ENCODE results near the gene FGFR3.

FGFR3 gene

DNA sequence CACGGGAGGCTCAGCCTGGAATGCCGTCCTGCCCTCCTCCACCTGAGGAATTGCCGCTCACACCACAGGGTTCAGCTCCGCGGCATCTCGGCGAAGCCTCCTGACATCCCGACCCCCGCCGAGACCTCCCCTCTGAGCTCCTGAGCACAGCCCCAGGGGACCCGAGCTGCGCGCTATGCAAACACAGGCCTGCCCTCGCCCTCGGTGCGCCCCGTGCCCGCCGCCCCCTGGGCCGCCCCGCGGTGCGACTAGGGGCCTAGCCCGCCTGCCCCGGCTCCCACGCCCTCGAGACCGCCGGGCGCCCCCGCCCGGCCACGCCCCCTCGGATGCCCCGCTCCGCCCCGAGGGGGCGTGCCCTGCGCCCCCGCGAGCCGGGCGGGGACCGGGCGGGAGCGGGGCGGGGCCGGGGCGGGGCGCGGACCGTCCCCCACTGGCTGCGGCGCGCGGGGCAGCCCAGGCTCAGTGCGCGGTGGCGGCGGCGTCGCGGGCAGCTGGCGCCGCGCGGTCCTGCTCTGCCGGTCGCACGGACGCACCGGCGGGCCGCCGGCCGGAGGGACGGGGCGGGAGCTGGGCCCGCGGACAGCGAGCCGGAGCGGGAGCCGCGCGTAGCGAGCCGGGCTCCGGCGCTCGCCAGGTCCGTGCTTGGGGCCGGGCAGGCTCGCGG is at the start of gene FGFR3:
Gene FGFR3 (plus strand): TSS at position 462 of the 664 bp plus-strand sequence. CDS start 642 bp downstream, outside the sequence.
- no peak for DNase-seq

DNA sequence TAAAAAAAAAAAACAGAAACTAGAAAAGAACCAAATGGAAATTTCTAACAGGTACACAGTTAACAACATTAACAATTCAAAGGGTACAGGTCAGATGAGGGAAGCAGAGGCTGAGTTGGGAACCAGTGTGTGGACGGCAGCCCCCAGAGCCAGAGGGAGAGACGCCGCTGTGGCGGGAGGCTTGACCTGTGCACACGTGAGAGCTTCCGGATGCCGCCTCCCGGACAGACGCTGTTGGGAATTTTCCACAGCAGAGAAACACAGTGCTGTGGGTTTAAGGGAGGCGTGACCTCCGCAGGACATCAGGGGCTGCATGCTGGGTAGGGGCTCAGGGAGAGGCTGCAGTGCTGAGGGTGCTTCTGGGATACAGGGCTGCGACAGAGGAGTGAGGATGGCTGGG is 49.5 kb upstream of the FGFR3 start:
- DNase-seq = no peak

DNA sequence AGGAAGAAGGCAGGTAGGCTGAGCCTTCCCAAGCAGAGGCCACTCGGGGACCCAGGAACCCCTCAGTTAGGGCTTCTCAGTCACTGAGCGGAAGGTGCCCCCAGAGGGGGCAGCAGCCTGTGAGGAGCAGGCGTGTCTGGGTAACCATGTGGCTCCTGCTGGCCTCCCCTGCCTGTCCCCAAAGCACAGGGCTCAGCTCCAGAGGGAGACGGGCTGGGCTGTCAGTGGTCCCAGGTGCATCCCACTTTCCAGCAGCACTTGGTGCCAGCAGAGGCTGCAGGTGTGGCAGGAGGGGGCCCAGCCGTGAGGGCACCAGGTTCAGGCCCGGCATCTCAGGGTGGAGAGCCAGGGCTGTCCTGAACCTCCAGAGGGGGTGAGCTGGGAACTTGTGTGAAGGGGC is 49.1 kb upstream of the FGFR3 start:
- DNase-seq = no peak

DNA sequence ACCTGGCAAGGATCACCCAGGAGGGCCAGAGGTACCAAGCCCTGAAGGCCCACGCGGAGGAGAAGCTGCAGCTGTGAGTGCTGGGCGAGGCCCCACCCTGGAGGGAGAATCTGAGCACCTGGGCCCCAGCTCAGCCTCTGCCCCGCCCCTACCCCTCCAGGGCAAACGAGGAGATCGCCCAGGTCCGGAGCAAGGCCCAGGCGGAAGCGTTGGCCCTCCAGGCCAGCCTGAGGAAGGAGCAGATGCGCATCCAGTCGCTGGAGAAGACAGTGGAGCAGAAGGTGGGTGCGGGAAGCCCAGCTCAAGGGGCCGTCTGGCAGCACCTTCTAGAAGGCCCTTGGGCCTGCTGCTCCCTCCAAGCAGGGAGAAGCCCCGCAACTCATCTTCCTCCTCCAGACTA is 48.5 kb upstream of the FGFR3 start:
- DNase-seq = no peak

DNA sequence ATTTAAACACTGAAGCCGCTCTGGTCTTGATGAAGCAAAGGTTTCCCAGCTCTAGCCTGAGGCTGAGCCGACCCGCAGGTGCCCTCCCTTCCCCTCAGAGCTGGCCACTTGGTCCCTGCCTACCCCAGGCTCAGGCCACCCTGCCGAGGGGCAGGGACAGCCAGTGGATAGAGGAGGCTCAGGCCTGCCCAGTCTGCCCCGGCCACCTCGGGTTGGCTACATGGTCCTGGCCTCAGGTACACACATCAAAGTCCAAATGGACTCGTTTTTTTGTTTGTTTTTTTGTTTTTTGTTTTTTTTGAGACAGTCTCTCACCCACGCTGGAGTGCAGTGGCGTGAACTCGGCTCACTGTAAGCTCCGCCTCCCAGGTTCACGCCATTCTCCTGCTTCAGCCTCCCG is 47.9 kb upstream of the FGFR3 start:
- DNase-seq = no peak

DNA sequence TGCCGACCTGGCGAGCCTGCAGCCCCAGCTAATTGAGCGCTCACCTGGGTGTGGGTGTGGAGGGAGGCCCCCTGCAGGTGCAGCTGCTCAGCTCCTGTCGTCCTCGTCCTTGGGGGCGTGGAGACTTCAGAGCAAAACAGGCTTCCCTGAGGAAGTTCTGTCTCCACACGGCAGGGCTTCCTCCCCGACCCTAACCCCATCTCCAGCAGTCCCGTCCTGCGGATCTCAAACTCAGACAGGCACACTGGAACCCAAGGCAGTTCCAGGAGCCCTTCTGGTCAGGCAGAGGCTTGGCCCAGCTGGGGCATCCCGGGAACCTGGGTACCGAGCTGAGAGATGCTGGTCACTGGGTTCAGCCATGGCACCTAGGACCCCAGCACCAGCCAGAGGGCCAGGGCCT is 47.4 kb upstream of the FGFR3 start:
- no peak for DNase-seq

DNA sequence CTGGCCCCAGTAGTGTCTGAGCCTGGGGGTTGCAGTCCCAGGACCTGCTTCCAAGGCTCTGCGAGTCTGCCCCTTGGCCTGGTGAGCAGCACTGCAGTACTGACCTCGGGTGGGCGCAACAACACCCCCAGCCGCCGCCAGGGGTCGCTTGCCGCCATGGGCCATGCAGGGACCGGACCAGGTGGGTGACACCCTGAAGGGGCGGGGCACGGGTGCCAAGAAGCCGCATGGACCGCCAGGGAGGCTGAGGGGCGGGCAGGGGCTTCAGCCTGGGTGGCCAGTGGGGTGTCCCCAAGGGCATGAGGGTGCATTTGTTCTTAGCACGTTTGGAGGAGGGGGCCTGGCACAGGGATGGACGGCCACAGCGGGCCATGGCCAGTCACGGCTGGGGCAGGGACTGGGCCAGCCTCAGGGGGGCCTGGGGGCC is 46.8 kb upstream of the FGFR3 start:
- peak; percentile 56 for DNase-seq

DNA sequence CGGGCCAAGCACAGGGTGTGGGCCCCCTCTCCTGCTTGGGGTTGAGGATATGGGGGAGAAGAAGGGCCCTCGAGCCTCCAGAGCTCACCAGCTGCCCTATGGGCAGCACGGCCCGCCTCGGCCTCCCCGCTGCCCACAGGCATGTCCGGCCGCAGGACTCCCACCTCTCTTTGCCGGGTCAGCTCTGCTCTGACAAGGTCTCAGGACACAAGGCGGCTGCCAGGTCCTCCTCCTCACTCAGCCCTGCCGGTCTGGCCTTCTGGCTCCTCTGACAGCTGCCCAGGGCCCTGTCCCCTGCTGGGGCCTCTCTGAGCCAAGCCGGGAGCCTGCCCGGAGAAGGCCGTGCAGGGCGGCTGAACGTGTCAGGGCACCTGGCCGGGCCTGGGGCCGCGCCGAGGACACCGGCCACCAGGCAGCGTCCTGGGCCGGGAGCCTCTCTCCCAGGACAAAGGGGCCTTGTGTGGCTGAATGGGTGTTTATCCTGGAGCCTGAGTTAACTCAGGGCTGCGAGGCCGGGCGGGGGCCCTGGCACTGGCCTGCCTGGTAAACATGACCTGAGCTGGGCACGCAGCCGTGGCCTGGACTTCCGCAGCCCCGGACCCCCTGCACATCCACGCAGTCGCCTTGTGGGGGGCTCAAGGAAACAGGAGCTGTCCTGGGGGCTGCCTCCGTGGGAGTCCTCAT is 46.0 kb upstream of the FGFR3 start:
- DNase-seq = no peak

DNA sequence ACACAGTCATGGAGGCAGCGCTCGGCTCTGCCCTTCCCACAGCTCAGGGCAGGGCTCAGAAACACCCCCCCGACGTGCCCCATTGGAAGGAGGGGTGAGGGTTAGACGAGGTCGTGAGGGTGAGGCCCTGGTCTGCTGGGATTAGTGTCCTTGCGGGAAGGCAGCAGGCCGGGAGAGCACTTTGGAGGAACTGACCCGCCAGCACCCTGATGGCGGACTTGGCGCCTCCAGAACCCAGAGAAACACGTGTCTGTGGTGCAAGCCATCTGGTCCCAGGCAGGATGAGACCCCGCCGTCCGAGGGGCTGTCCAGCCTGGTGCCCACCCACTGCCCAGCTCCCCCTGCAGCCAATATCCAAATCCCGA is 45.5 kb upstream of the FGFR3 start:
- DNase-seq = no peak

DNA sequence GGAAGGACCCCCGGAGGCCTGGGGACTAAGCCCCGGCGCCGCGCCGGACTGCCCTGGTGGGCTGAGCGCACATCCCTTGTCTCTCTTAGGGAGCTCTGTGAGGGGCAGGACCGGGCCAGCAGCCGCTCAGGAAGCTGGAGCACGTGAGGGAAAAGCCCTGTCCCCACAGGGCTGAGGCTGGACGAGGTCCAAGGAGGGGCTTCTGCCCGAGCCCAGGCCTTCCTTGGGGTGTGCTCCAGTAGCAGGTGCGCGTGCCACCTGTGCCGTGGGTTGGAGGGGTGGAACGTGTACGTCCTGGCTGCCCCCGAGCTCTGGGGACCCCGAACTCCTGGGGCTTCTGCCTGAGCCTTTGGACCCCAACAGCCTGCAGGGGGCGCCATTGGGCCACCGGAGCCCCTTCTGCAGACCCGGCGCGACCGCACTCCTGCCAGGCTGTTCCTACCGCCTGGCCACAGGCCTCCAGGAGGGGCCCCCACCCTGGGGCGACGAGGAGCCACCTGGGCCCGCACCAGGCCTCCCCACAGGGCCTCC is 44.6 kb upstream of the FGFR3 start:
- peak; percentile 56 for DNase-seq

DNA sequence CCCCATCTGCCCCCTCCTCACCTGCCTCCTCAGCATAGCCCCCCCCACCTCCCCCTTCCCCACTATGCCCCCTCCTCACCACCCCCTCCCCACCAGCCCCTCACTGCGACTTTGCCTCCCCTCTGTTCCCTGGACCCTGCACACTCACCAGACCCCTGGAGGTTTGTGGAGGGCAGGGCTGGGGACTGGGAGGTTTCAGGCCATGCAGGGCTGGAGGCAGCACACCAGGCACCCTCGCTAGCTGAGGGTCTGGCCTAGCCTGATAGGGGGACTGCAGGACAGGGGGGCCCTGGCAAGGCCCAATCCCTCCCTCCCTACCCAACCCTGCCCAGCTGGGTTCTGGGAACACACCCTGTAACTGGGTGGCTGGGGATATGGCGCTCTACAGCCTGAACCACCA is 43.7 kb upstream of the FGFR3 start:
- DNase-seq = no peak

DNA sequence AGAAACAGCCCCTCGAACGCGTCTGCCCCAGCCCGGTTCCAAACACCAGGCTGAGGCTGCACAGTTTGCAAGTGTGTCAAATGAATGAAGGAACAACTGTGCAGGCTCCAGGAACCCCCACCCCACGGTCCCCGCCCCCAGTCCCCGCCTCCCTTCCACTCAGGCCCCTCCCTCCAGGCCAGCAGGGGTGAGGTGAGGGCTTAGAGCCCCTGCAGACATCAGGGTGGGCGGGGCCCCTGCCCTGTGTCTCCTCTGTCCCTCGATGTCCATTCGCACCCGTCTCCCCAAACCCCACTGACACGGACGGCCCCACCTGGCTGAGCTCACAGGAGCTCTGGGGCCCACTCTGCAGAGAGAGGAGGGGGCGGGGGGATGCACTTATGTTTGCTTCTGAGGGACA is 43.3 kb upstream of the FGFR3 start:
- DNase-seq = no peak

DNA sequence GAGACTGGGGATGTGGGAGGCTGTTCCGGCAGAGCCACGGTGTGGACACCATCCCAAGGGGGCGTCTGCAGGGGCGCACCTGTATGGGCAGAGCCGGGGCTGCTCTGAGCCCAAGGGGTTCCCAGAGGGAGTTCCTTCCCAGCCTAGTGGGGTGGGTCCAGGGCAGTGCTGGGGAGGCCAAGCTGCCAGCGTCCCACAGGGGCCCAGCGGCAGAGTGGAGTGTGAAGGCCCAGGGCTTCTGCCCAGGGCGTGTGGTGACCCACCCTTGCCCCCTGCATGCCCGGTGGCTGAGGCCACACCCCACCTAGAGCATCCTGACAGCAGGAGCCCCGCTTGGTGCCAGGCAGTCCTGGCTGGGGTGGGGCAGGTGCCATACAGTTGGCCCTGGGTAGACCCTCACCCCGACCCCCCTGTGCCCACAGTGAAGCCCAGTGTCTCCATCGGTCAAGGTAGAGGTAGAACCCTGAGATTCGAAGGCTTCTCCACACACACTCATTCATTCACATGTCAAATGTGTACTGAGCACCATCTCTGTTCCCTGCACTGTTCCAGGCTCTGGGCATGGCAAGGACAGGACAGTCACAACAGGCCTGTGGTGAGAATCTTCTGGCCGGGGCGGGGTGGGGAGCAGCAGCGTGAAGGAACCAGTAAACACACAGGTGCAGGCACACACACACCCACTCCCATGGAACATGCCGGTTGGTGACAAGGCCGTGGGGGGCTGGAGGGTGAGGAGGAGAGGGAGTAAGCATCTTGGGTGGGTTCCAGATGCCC is 42.5 kb upstream of the FGFR3 start:
- DNase-seq = no peak

DNA sequence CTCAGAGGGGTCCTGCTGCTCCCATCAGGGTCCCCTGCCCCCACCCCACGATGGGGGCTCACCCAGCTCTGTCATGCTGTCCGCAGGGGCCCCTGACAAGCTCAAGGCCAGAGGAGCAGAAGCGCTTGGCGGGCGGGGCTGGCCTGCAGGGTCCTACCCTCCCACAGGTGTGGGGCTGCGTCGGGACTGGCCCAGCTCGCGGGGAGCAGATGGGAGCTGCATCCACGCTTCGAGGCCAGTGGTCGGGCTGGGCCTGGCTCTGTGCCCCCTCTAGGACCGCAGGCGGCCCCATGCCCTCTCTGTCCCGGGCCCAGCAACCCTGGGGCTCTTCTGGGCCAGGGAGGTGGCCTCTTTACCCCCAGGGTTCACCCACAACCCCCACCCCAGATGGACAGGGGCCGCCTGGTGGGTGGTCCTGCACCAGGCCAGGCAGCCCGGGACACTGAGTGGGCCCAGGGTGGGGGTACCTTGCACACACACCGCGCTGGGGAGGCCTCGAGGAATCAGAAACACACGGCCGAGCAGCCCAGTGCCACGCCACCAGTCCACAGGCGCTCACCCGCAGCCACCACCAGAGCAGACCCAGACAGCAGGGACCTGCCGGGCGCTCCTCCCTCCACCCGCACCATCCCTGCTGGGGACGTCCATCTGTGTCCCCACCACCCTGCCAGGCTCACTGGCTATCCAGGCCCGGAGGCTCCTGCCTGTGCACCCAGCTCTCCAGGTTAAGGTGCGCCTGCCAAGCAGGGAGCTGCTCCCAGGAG is 41.8 kb upstream of the FGFR3 start:
- no peak for DNase-seq

DNA sequence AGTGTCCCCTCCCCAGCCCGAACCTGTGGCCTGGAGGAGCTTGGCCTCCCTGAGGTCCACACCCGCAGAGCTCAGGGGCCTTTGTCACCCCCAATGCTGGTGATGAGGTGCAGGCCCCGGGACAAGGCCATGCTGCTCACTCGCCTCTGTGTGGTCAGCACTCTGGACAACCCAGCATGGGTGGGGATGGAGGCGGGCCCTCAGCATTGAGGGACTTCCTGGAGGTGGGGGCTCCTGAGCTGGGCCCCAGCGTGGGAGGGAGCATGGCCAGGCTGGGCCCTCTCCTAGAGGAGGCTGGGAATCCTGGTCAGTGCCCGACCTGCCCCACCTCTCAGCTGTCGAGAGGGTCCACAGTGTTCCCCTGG is 41.2 kb upstream of the FGFR3 start:
- no peak for DNase-seq

DNA sequence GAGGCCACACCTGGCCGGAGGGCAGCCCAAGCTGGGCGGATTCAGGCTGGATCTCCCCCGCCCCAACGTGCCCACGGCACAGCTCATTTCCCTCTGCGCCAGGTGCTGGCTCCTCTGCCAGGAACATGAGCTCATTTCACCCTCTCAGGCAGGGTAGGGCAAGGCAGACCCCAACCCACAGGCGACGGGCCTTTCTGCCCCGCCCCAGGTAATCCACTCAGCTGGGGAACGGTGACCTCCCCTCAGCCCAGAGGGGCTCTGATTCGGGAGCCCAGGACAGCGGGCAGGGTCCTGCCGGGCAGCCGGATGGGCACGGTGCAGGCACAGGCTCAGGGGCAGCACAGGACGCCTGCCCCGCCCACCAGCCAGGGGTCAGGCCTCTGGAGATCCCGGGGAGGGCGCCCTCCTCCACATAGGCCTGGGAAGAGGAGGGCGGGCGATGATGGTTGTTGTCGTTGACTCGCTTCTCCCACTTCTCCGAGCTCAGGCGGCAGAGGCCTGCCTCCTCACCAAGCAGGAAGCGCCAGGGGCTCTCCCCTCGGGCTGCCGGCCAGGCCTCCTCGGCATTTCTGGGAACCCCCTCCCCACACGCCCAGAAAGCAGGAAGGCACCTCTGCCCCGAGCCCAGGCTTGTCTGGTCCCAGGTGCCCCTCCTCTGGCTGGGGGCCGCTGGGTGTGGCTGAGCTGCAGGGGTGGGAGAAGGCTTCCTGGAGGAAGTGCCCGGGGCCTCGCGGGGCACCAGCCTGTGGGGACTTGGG is 40.6 kb upstream of the FGFR3 start:
- DNase-seq = no peak

DNA sequence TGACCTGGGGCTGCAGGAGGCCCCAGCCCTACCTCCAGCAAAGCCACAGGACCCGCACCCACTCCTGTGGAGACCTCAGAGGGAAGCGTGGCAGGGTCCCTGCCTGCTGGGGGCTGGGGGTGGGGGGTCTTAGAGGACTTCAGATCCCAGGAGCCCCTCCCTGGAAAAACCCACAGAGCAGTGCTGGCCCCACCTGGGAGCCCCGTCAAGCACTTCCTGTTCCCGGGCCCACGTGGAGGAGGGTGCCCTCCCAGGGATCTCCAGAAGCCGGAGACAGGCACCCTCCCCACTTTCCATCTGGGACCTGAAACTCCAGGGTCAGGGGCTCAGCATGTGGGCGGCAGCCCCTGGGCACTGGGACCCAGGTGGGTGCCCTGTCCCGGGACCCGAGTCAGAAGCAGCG is 39.8 kb upstream of the FGFR3 start:
- no peak for DNase-seq

DNA sequence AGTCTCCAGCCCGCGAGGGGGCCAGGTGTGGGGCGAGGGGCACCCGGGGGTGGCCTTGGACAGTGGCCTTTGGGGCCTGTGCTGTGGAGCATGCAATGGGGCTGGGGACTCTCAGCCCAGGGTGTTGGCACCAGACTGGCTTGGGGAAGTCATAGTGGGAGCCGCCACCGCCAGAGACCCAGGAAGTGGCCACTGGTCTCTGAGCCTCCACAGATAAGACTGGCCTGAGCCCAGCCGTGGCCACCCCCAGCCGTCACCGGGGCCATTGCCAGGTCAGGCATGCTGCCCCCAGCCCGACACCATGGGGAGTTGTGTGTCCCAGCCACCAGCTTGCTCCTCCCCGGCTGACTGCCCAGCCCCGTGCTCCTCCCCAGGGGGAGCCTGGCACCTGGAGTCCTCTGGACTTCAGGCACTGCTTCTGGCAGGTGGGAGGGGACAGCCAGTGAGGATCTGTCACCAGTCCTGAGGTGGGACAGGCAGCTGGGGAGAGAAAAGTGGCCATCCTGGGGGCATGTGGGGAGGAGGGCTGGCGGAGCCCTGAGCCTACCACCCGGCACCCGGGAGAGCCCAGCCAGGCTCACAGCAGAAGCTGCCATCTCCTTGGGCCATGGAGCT is 39.3 kb upstream of the FGFR3 start:
- DNase-seq = no peak

DNA sequence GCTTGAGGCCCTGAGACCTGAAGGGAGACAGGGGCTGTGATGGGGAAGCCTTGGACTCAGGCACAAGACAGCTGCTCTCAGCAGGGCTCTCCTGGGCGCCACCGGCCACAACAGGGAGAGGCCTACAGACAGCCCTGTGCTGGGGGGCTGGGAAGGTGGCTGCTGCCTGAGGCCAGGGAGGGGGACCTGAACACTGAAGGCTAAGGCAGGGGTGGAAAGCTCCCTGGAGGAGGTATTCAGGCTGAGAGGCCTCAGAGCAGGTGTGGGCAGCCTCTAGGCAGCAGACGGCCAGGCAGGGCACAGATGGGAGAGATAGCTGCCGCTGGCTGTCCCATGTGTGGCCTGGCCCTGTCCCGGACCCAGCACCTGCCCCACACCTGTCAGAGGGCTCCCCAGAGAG is 38.8 kb upstream of the FGFR3 start:
- no peak for DNase-seq

DNA sequence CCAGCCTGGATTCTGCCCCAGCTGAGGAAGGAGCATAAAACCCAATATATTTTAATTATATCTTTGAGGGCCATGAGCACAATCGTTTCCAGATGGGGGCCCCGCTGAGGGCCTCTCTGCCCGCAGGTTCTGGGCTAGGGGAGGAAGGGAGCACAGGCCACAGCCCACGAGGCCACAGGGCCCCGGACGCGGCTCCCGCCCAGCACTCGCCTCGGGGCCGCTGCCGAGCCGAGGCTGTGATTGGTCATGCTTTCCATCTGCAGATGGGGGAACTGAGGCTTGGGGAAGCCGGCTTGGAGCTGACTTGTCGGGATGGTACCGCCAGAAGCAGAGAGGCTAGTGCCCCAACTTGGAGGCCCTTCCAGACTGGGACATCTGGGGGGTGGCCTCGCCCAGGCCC is 37.8 kb upstream of the FGFR3 start:
- DNase-seq = no peak

DNA sequence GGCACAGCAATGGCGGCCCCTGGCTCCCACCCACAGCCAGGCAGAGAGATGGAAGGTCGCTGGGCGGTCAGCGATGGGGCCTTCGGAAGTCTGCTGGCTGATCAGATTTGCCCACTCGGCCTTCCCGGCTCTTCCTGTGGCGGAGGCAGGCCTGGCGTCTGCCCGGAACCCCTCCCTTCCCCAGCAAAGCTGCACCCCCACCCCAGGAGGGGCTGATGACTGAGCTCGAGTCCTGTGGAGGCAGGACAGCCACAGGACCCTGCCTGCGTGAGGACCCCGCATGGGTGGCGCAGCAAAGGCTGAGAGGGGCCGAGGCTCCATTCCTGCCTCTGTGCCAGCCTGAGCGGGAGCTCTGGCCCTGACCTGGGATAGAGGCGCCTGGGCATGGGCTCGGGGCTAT is 37.0 kb upstream of the FGFR3 start:
- DNase-seq = no peak

Data from NCI-H1694 (cell line).